Activated CD4-positive, alpha-beta T cell treated with anti-CD3 and anti-CD28 coated beads, Interleukin-2, amount 50 U/mL, for 16 hours (primary cell): ENCODE data around the gene STXBP4.

ENCODE experiments used
- DNase-seq: peaks from one replicate; pipeline ENCODE4 v3.0.0-alpha.2; 2020

Gene STXBP4

GRCh38 chr17:54972406-54973138 lies 4.0 kb downstream of the STXBP4 start:
- DNase-seq: no peak

- no peak for DNase-seq
These were observed 6.2 kb downstream of the STXBP4 start for GRCh38 chr17:54974759-54975158.

GRCh38 chr17:54976316-54976715 lies 7.8 kb downstream of the STXBP4 start:
- no peak for DNase-seq

GRCh38 chr17:54977744-54978143 lies 9.2 kb downstream of the STXBP4 start:
- no peak for DNase-seq

- no peak for DNase-seq
These were observed 11.1 kb downstream of the STXBP4 start for GRCh38 chr17:54979657-54980056.

- DNase-seq: no peak
These were observed 11.8 kb downstream of the STXBP4 start for GRCh38 chr17:54980375-54980774.

GRCh38 chr17:54982399-54982798 lies 13.8 kb downstream of the STXBP4 start:
- DNase-seq: no peak

- DNase-seq: no peak
These were observed 14.7 kb downstream of the STXBP4 start for GRCh38 chr17:54983260-54983659.

- DNase-seq: no peak
These were observed 16.9 kb downstream of the STXBP4 start for GRCh38 chr17:54985476-54985875.

- no peak for DNase-seq
These were observed 21.6 kb downstream of the STXBP4 start for GRCh38 chr17:54990118-54990517.

GRCh38 chr17:54991567-54991966 lies 23.0 kb downstream of the STXBP4 start:
- no peak for DNase-seq

GRCh38 chr17:54992797-54993639 lies 24.5 kb downstream of the STXBP4 start:
- DNase-seq: peak; percentile 54

GRCh38 chr17:54996441-54996840 lies 27.9 kb downstream of the STXBP4 start:
- no peak for DNase-seq

- DNase-seq: no peak
These were observed 33.9 kb downstream of the STXBP4 start for GRCh38 chr17:55002458-55002857.

- no peak for DNase-seq
These were observed 35.9 kb downstream of the STXBP4 start for GRCh38 chr17:55004484-55004883.

- DNase-seq: peak; percentile 22
These were observed 37.0 kb downstream of the STXBP4 start for GRCh38 chr17:55005520-55005919.

GRCh38 chr17:55023626-55024025 lies 55.1 kb downstream of the STXBP4 start:
- no peak for DNase-seq

- DNase-seq: peak; percentile 71
These were observed 69.3 kb downstream of the STXBP4 start for GRCh38 chr17:55037828-55038227.

- no peak for DNase-seq
These were observed 69.7 kb downstream of the STXBP4 start for GRCh38 chr17:55038291-55038690.

- DNase-seq: no peak
These were observed 72.0 kb downstream of the STXBP4 start for GRCh38 chr17:55040611-55041010.

- DNase-seq: no peak
These were observed 85.3 kb downstream of the STXBP4 start for GRCh38 chr17:55053855-55054254.

- DNase-seq: no peak
These were observed 85.9 kb downstream of the STXBP4 start for GRCh38 chr17:55054429-55054828.

GRCh38 chr17:55056526-55056925 lies 88.0 kb downstream of the STXBP4 start:
- no peak for DNase-seq

GRCh38 chr17:55057184-55057583 lies 88.6 kb downstream of the STXBP4 start:
- no peak for DNase-seq
